CD1c-positive myeloid dendritic cell (primary cell): Measurements from ENCODE around the gene LDHAL6A.
"Not testable (repeated sequence)": the region's sequence is repeated elsewhere in the genome, so short reads cannot be mapped to it uniquely, and the experiment has no call there.

Experiments used
- DNase-seq: peaks from one replicate; pipeline ENCODE4 v3.0.0-alpha.2; 2016; ENCODE audit errors: extremely low spot score

Gene LDHAL6A

GRCh38 chr11:18455686-18456372 is at the start of gene LDHAL6A:
Gene LDHAL6A (plus strand): TSS chr11:18455856. CDS start chr11:18456681, 825 bp downstream.
- no peak for DNase-seq

- not testable (repeated sequence) for DNase-seq
These were observed 48.3 kb upstream of the LDHAL6A start for GRCh38 chr11:18407400-18407799.

GRCh38 chr11:18408558-18409291 is 46.9 kb upstream of the LDHAL6A start:
- no peak for DNase-seq

GRCh38 chr11:18416459-18416858 is 39.2 kb upstream of the LDHAL6A start:
- no peak for DNase-seq

- DNase-seq: no peak
These were observed 36.6 kb upstream of the LDHAL6A start for GRCh38 chr11:18419040-18419439.

- no peak for DNase-seq
These were observed 35.6 kb upstream of the LDHAL6A start for GRCh38 chr11:18420067-18420466.

- DNase-seq: no peak
These were observed 28.4 kb upstream of the LDHAL6A start for GRCh38 chr11:18427240-18427639.

GRCh38 chr11:18429332-18429731 is 26.3 kb upstream of the LDHAL6A start:
- no peak for DNase-seq

- DNase-seq: no peak
These were observed 17.0 kb upstream of the LDHAL6A start for GRCh38 chr11:18438691-18439090.

GRCh38 chr11:18449251-18449650 is 6.4 kb upstream of the LDHAL6A start:
- peak; percentile 76 for DNase-seq

- no peak for DNase-seq
These were observed 2.7 kb upstream of the LDHAL6A start for GRCh38 chr11:18452927-18453326.

GRCh38 chr11:18457450-18457849 is 1.8 kb downstream of the LDHAL6A start:
- DNase-seq: no peak

- DNase-seq: no peak
These were observed 4.0 kb downstream of the LDHAL6A start for GRCh38 chr11:18459634-18460033.

GRCh38 chr11:18461909-18462308 is 6.3 kb downstream of the LDHAL6A start:
- DNase-seq: no peak

- DNase-seq: no peak
These were observed 7.8 kb downstream of the LDHAL6A start for GRCh38 chr11:18463439-18463838.

GRCh38 chr11:18466402-18466801 is 10.7 kb downstream of the LDHAL6A start:
- DNase-seq: no peak

GRCh38 chr11:18468059-18468458 is 12.4 kb downstream of the LDHAL6A start:
- no peak for DNase-seq

GRCh38 chr11:18468961-18469360 is 13.3 kb downstream of the LDHAL6A start:
- no peak for DNase-seq

GRCh38 chr11:18471995-18472394 is 16.3 kb downstream of the LDHAL6A start:
- DNase-seq: no peak

GRCh38 chr11:18472587-18472986 is 16.9 kb downstream of the LDHAL6A start:
- DNase-seq: no peak

- no peak for DNase-seq
These were observed 23.4 kb downstream of the LDHAL6A start for GRCh38 chr11:18479063-18479462.

GRCh38 chr11:18485913-18486528 is 30.4 kb downstream of the LDHAL6A start:
- no peak for DNase-seq

GRCh38 chr11:18490319-18490718 is 34.7 kb downstream of the LDHAL6A start:
- DNase-seq: no peak
